Osteoblast (primary cell): ENCODE measurements around the gene JUP. TPM values are rescaled to one million over a fixed set of nuclear protein-coding genes. Genes with fewer than 3 reads are reported as not detected.
A peak's percentile ranks its signal among the peaks of the same experiment; 100 is the strongest.
"Not testable (repeated sequence)": the region's sequence is repeated elsewhere in the genome, so short reads cannot be mapped to it uniquely, and the experiment has no call there.

ENCODE experiments used
- DNase-seq: peaks from one replicate; pipeline ENCODE4 v3.0.0; 2011; ENCODE audit warnings: low spot score, mixed read lengths; ENCODE audit not compliant: insufficient read length; ENCODE audit errors: missing footprints
- H2AFZ ChIP-seq: 2 replicates; pipeline ENCODE4 v1.6.0; 2011; ENCODE audit warnings: mild to moderate bottlenecking, low read length
- H3K27ac ChIP-seq: 2 replicates; pipeline ENCODE4 v1.5.1; 2011; ENCODE audit warnings: mild to moderate bottlenecking, low read depth, low read length, moderate library complexity
- H3K27me3 ChIP-seq: 2 replicates; pipeline ENCODE4 v1.6.0; 2012; ENCODE audit warnings: mild to moderate bottlenecking, control low read depth, inconsistent platforms, low read length, moderate library complexity; ENCODE audit not compliant: insufficient read depth
- H3K36me3 ChIP-seq: 2 replicates; pipeline ENCODE4 v1.5.1; 2011; ENCODE audit warnings: mild to moderate bottlenecking, low read length, control low read depth, moderate library complexity; ENCODE audit not compliant: insufficient read depth
- H3K4me1 ChIP-seq: 2 replicates; pipeline ENCODE4 v1.5.1; 2011; ENCODE audit warnings: mild to moderate bottlenecking, low read length, control low read depth, moderate library complexity; ENCODE audit not compliant: insufficient read depth
- H3K4me2 ChIP-seq: 2 replicates; pipeline ENCODE4 v1.6.0; 2011; ENCODE audit warnings: mild to moderate bottlenecking, low read length; ENCODE audit not compliant: insufficient read depth
- H3K4me3 ChIP-seq: fragments of 200-600 bp; sonication (generic); 3 replicates; pipeline ENCODE4 v1.5.1; 2012; ENCODE audit warnings: mild to moderate bottlenecking, low read length, inconsistent platforms; ENCODE audit not compliant: insufficient read depth
- H3K79me2 ChIP-seq: 2 replicates; pipeline ENCODE4 v1.6.0; 2012; ENCODE audit warnings: mild to moderate bottlenecking, low read length, control low read depth, inconsistent platforms; ENCODE audit not compliant: insufficient read depth
- H3K9me3 ChIP-seq: 2 replicates; pipeline ENCODE4 v1.5.1; 2011; ENCODE audit warnings: low read depth, low read length, control low read depth
- H4K20me1 ChIP-seq: 2 replicates; pipeline ENCODE4 v1.6.0; 2012; ENCODE audit warnings: mild to moderate bottlenecking, low read length, control low read depth; ENCODE audit not compliant: insufficient read depth
- CTCF ChIP-seq: IDR thresholded peaks from 2 replicates; pipeline ENCODE4 v1.5.1; 2011; ENCODE audit warnings: mild to moderate bottlenecking, low read depth, low read length, moderate library complexity; ENCODE audit errors: extremely low read depth
- total RNA-seq: library from RNA; depleted of rRNA; stranded (reverse); fragments of >200 nt; gene quantifications from 2 replicates; pipeline ENCODE4 v1.2.3, GENCODE V29; 2012

Gene JUP
- 18.0 and 24.2 TPM in 2 replicates for total RNA-seq

GRCh38 chr17:41786227-41787020 is at the start of gene JUP:
Gene JUP (minus strand): TSS chr17:41786711. CDS start chr17:41771854, 14,857 bp downstream.
- peak within 1 kb of the TSS; percentile 41 for H3K4me2 ChIP-seq
- peaks cover 13% of the 10 kb centered on the region for H3K27me3 ChIP-seq
- H2AFZ ChIP-seq = peak within 1 kb of the TSS; percentile 51
- peak; percentile 99 for DNase-seq
- H3K27ac ChIP-seq = no peak within 1 kb of the TSS
- H3K4me1 ChIP-seq = peaks cover 10% of the 10 kb centered on the region
- peak within 1 kb of the TSS; percentile 68 for H3K4me3 ChIP-seq
- H3K79me2 ChIP-seq = no peaks in the 10 kb centered on the region
- TF ChIP-seq CTCF = no peak
- no peaks in the 10 kb centered on the region for H3K36me3 ChIP-seq
- H3K9me3 ChIP-seq = no peaks in the 10 kb centered on the region
- H4K20me1 ChIP-seq = no peaks in the 10 kb centered on the region

- Histone ChIP-seq H4K20me1 (no peaks in the 10 kb centered on the region), H3K36me3 (peaks cover 19% of the 10 kb centered on the region), H3K9me3 (no peaks in the 10 kb centered on the region), H3K4me1 (peaks cover 11% of the 10 kb centered on the region), H2AFZ (peak within 1 kb of the TSS; percentile 73), H3K27me3 (no peaks in the 10 kb centered on the region), H3K4me3 (peak within 1 kb of the TSS; percentile 90), H3K4me2 (peak within 1 kb of the TSS; percentile 79), H3K79me2 (peaks cover 7% of the 10 kb centered on the region), H3K27ac (peak within 1 kb of the TSS; percentile 45)
- peak; percentile 97 for DNase-seq
- TF ChIP-seq CTCF = no peak
Measured at GRCh38 chr17:41835800-41836549, 49.5 kb upstream of the JUP start, which contains the start of gene NT5C3B. Gene NT5C3B (minus strand): TSS chr17:41836232. CDS start chr17:41836193, 39 bp downstream.

- H3K79me2 ChIP-seq = peaks cover 7% of the 10 kb centered on the region
- peaks cover 11% of the 10 kb centered on the region for H3K4me1 ChIP-seq
- peak overlapping the region; percentile 90 for H3K4me3 ChIP-seq
- peak overlapping the region; percentile 45 for H3K27ac ChIP-seq
- H4K20me1 ChIP-seq = no peaks in the 10 kb centered on the region
- H2AFZ ChIP-seq = peak overlapping the region; percentile 65
- peaks cover 25% of the 10 kb centered on the region for H3K36me3 ChIP-seq
- H3K27me3 ChIP-seq = no peaks in the 10 kb centered on the region
- DNase-seq = no peak
- H3K4me2 ChIP-seq = peak overlapping the region; percentile 79
- H3K9me3 ChIP-seq = no peaks in the 10 kb centered on the region
- no peak for TF ChIP-seq CTCF
Measured at GRCh38 chr17:41835214-41835799, 48.8 kb upstream of the JUP start.

- not testable (repeated sequence) for H3K4me2 ChIP-seq, H3K9me3 ChIP-seq, H3K4me1 ChIP-seq, H3K27me3 ChIP-seq, H2AFZ ChIP-seq, H3K27ac ChIP-seq, H3K4me3 ChIP-seq, H4K20me1 ChIP-seq, H3K79me2 ChIP-seq
- peak; percentile 74 for DNase-seq
- H3K36me3 ChIP-seq = peaks cover 49% of the 10 kb centered on the region
Measured at GRCh38 chr17:41829961-41830360, 43.5 kb upstream of the JUP start.
